Astrocyte (in vitro differentiated cells and primary cell): Measurements from ENCODE around the gene NRG2. TPM values are rescaled to one million over a fixed set of nuclear protein-coding genes. Genes with fewer than 3 reads are reported as not detected.

Source experiments
- DNase-seq: peaks from one replicate; pipeline ENCODE4 v3.0.0-alpha.2; 2010; ENCODE audit warnings: low read depth
- FAIRE-seq: peaks from 2 replicates; lab custom pipeline; 2011; peaks lifted over from hg19 to GRCh38; lab: Jason Lieb, UNC
- H2AFZ ChIP-seq: 2 replicates; pipeline ENCODE4 v1.6.0; 2012; ENCODE audit warnings: low read depth, low read length, inconsistent platforms
- H3K27ac ChIP-seq: 2 replicates; pipeline ENCODE4 v1.5.1; 2011; ENCODE audit warnings: low read depth, low read length, inconsistent platforms
- H3K27me3 ChIP-seq: 2 replicates; pipeline ENCODE4 v1.6.0; 2011; ENCODE audit warnings: low read length, inconsistent platforms; ENCODE audit not compliant: insufficient read depth
- H3K36me3 ChIP-seq: 2 replicates; pipeline ENCODE4 v1.5.1; 2011; ENCODE audit warnings: low read length, inconsistent platforms; ENCODE audit not compliant: insufficient read depth
- H3K4me1 ChIP-seq: 2 replicates; pipeline ENCODE4 v1.5.1; 2011; ENCODE audit warnings: low read length, inconsistent platforms; ENCODE audit not compliant: insufficient read depth
- H3K4me2 ChIP-seq: 2 replicates; pipeline ENCODE4 v1.6.0; 2012; ENCODE audit warnings: low read length, inconsistent platforms
- H3K4me3 ChIP-seq: 2 replicates; pipeline ENCODE4 v1.5.1; 2011; ENCODE audit warnings: low read depth, mild to moderate bottlenecking, low read length, inconsistent platforms; ENCODE audit not compliant: insufficient read depth
- H3K79me2 ChIP-seq: 2 replicates; pipeline ENCODE4 v1.6.0; 2012; ENCODE audit warnings: mild to moderate bottlenecking, low read length, inconsistent platforms; ENCODE audit not compliant: insufficient read depth
- H3K9ac ChIP-seq: 2 replicates; pipeline ENCODE4 v1.6.0; 2012; ENCODE audit warnings: mild to moderate bottlenecking, low read length, inconsistent platforms
- H3K9me3 ChIP-seq: 2 replicates; pipeline ENCODE4 v1.5.1; 2012; ENCODE audit warnings: low read depth, mild to moderate bottlenecking, low read length, inconsistent platforms; ENCODE audit not compliant: insufficient read depth
- H4K20me1 ChIP-seq: 2 replicates; pipeline ENCODE4 v1.6.0; 2012; ENCODE audit warnings: low read length, inconsistent platforms; ENCODE audit not compliant: insufficient read depth
- H3K27ac Mint-ChIP-seq: one replicate; pipeline ENCODE4 v1.8.0; 2021; ENCODE audit warnings: mild to moderate bottlenecking, mixed read lengths; ENCODE audit not compliant: unreplicated experiment
- H3K27me3 Mint-ChIP-seq: one replicate; pipeline ENCODE4 v1.8.0; 2021; ENCODE audit warnings: low read depth, mixed read lengths; ENCODE audit not compliant: unreplicated experiment
- H3K36me3 Mint-ChIP-seq: one replicate; pipeline ENCODE4 v1.8.0; 2021; ENCODE audit warnings: low read depth, mixed read lengths; ENCODE audit not compliant: unreplicated experiment
- H3K4me1 Mint-ChIP-seq: one replicate; pipeline ENCODE4 v1.8.0; 2021; ENCODE audit warnings: low read depth, mixed read lengths; ENCODE audit not compliant: unreplicated experiment
- H3K4me3 Mint-ChIP-seq: one replicate; pipeline ENCODE4 v1.8.0; 2021; ENCODE audit warnings: mild to moderate bottlenecking, moderate library complexity, mixed read lengths; ENCODE audit not compliant: unreplicated experiment
- H3K9me3 Mint-ChIP-seq: one replicate; pipeline ENCODE4 v1.8.0; 2021; ENCODE audit warnings: mild to moderate bottlenecking, mixed read lengths; ENCODE audit not compliant: unreplicated experiment
- CTCF ChIP-seq: IDR thresholded peaks from 2 replicates; pipeline ENCODE4 v1.5.1; 2011; ENCODE audit warnings: low read depth, mild to moderate bottlenecking, inconsistent platforms, low read length, moderate library complexity; ENCODE audit not compliant: insufficient read depth
- EZH2 ChIP-seq: IDR thresholded peaks from 2 replicates; pipeline ENCODE4 v1.6.1; 2012; ENCODE audit warnings: mild to moderate bottlenecking, low read length, inconsistent platforms; ENCODE audit not compliant: insufficient read depth
- total RNA-seq: library from RNA; stranded (reverse); gene quantifications from 2 replicates; pipeline ENCODE4 v1.2.1, GENCODE V29; 2021

The NRG2 gene
- total RNA-seq, 1 donor from 2014 or later = 0.54 TPM

GRCh38 chr5:140051950-140052349, 8.9 kb upstream of the NRG2 start:
- Histone ChIP-seq H3K4me1 (no peaks in the 10 kb centered on the region), H3K4me2 (no peak overlapping the region), H3K36me3 (no peaks in the 10 kb centered on the region), H3K79me2 (no peaks in the 10 kb centered on the region), H3K27ac (no peak overlapping the region), H4K20me1 (no peaks in the 10 kb centered on the region), H3K9ac (no peak overlapping the region), H3K27me3 (peaks cover 19% of the 10 kb centered on the region), H3K9me3 (no peaks in the 10 kb centered on the region), H2AFZ (no peak overlapping the region), H3K4me3 (no peak overlapping the region)
- Mint-ChIP-seq H3K4me1 (no peaks in the 10 kb centered on the region), H3K36me3 (no peaks in the 10 kb centered on the region), H3K9me3 (no peaks in the 10 kb centered on the region), H3K4me3 (no peak overlapping the region), H3K27me3 (peaks cover 23% of the 10 kb centered on the region), H3K27ac (no peak overlapping the region)
- DNase-seq = no peak
- no peak for TF ChIP-seq CTCF
- TF ChIP-seq EZH2 = no peak
- no peak for FAIRE-seq

- peaks cover 24% of the 10 kb centered on the region for H3K27me3 Mint-ChIP-seq
- H3K4me1 ChIP-seq = no peaks in the 10 kb centered on the region
- H3K27me3 ChIP-seq = peaks cover 12% of the 10 kb centered on the region
These were observed 6.6 kb upstream of the NRG2 start for GRCh38 chr5:140049713-140050112.

More at GRCh38 chr5:140049713-140050112, 6.6 kb upstream of the NRG2 start:
- no peak overlapping the region for H2AFZ ChIP-seq
- no peaks in the 10 kb centered on the region for H4K20me1 ChIP-seq
- FAIRE-seq (no peak), DNase-seq (no peak)
- no peak for TF ChIP-seq CTCF
- TF ChIP-seq EZH2 = no peak
- no peak overlapping the region for H3K4me2 ChIP-seq
- H3K9me3 ChIP-seq = no peaks in the 10 kb centered on the region
- Mint-ChIP-seq H3K4me1 (no peaks in the 10 kb centered on the region), H3K36me3 (no peaks in the 10 kb centered on the region), H3K27ac (no peak overlapping the region), H3K4me3 (no peak overlapping the region), H3K9me3 (no peaks in the 10 kb centered on the region)
- no peak overlapping the region for H3K27ac ChIP-seq
- no peak overlapping the region for H3K4me3 ChIP-seq
- no peak overlapping the region for H3K9ac ChIP-seq
- no peaks in the 10 kb centered on the region for H3K36me3 ChIP-seq
- no peaks in the 10 kb centered on the region for H3K79me2 ChIP-seq
